ENCODE measurements around the gene UNC5CL.
"Not testable (repeated sequence)": the region's sequence is repeated elsewhere in the genome, so short reads cannot be mapped to it uniquely, and the experiment has no call there.

The UNC5CL gene

DNA sequence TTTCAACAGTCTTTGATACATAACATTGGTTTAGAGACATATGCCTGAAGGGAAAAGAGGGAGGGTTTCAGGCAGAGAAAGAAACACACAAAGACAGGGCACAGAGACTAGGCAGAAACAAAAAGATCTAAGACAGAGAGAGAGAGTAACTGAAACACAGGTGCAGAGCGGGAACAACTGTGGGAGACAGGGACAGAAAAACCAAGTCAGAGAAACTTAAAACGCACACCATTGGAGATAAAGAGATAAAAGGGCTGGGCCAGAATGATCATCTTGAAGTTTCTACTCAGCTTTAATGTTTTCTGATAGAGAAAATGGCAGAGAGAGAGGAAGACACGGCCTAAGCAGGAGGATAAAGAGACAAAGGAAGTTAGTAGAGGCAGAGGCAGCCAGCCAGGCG is 11.8 kb downstream of the UNC5CL start:
- Histone ChIP-seq H3K9me3 (ENCODE audit: low read length) (no peaks in the 10 kb centered on the region), H3K4me1 (ENCODE audit: insufficient read depth, low read length) (peaks cover 6% of the 10 kb centered on the region), H3K27me3 (ENCODE audit: insufficient read depth, low read length) (no peaks in the 10 kb centered on the region), H3K4me3 (ENCODE audit: low read length) (peak overlapping the region; percentile 50), H2AFZ (ENCODE audit: low read depth, low read length) (peak overlapping the region; percentile 89), H3K36me3 (ENCODE audit: insufficient read depth, low read length) (no peaks in the 10 kb centered on the region)

- peaks cover 6% of the 10 kb centered on the region for H3K4me1 ChIP-seq (ENCODE audit: insufficient read depth, low read length)
- H3K36me3 ChIP-seq (ENCODE audit: insufficient read depth, low read length) = no peaks in the 10 kb centered on the region
- H3K27me3 ChIP-seq (ENCODE audit: insufficient read depth, low read length) = no peaks in the 10 kb centered on the region
- H3K4me3 ChIP-seq (ENCODE audit: low read length) = no peak overlapping the region
- H3K9me3 ChIP-seq (ENCODE audit: low read length) = no peaks in the 10 kb centered on the region
- no peak overlapping the region for H2AFZ ChIP-seq (ENCODE audit: low read depth, low read length)
Observed at GRCh38 chr6:41025966-41026530, 13.0 kb downstream of the UNC5CL start.

DNA sequence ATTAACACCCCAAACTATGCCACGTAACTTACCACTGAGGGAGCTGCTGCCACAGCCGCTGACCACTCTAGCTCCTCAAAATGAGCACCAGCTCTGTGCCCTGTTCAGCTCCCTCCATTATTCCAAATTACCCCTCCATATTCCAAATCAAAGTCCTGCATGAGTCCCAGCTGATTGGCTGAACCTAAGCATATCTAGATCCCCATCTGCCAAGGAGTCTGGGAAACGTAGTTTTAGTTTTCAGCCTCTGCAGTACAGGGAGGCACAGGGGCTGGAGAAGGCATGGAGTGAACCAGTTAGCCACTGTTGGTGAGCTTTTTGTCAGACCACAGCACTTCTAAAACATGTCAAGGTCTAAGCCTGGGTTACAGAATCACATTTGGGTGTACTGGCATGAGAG is 15.9 kb downstream of the UNC5CL start:
- Histone ChIP-seq H3K27me3 (ENCODE audit: insufficient read depth, low read length) (no peaks in the 10 kb centered on the region), H2AFZ (ENCODE audit: low read depth, low read length) (no peak overlapping the region), H3K4me1 (ENCODE audit: insufficient read depth, low read length) (peaks cover 6% of the 10 kb centered on the region), H3K36me3 (ENCODE audit: insufficient read depth, low read length) (no peaks in the 10 kb centered on the region), H3K9me3 (ENCODE audit: low read length) (no peaks in the 10 kb centered on the region), H3K4me3 (ENCODE audit: low read length) (no peak overlapping the region)

- Histone ChIP-seq H3K36me3 (ENCODE audit: insufficient read depth, low read length) (no peaks in the 10 kb centered on the region), H2AFZ (ENCODE audit: low read depth, low read length) (no peak overlapping the region), H3K4me1 (ENCODE audit: insufficient read depth, low read length) (peaks cover 4% of the 10 kb centered on the region), H3K27me3 (ENCODE audit: insufficient read depth, low read length) (no peaks in the 10 kb centered on the region), H3K9me3 (ENCODE audit: low read length) (no peaks in the 10 kb centered on the region), H3K4me3 (ENCODE audit: low read length) (no peak overlapping the region)
Observed at GRCh38 chr6:41022294-41022693, 16.7 kb downstream of the UNC5CL start.

DNA sequence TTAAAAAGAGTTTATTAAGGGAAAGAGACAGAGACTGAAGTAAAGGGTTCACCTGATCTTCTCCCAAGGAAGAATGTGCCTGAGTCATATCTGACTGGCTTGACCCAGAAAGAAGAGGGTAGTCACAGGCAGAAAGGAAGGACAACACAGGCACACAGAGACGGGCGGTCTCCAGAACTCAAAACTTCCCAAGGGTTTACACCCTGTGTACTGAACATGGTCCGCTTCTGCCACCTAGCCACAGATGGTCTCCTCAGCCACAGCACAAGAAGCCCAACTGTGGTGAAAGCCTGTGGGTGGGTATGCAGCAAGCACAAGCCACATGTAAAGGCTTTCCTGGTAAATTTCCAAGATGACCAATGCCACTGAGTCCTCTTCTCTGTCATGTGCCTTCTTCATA is 17.2 kb downstream of the UNC5CL start:
- no peaks in the 10 kb centered on the region for H3K4me1 ChIP-seq (ENCODE audit: insufficient read depth, low read length)
- no peaks in the 10 kb centered on the region for H3K36me3 ChIP-seq (ENCODE audit: insufficient read depth, low read length)
- H2AFZ ChIP-seq (ENCODE audit: low read depth, low read length) = no peak overlapping the region
- no peaks in the 10 kb centered on the region for H3K9me3 ChIP-seq (ENCODE audit: low read length)
- H3K4me3 ChIP-seq (ENCODE audit: low read length) = no peak overlapping the region
- no peaks in the 10 kb centered on the region for H3K27me3 ChIP-seq (ENCODE audit: insufficient read depth, low read length)

GRCh38 chr6:41017663-41018062 is 21.4 kb downstream of the UNC5CL start:
- Histone ChIP-seq H3K4me1 (ENCODE audit: insufficient read depth, low read length) (no peaks in the 10 kb centered on the region), H3K27me3 (ENCODE audit: insufficient read depth, low read length) (no peaks in the 10 kb centered on the region), H2AFZ (ENCODE audit: low read depth, low read length) (no peak overlapping the region), H3K9me3 (ENCODE audit: low read length) (no peaks in the 10 kb centered on the region), H3K36me3 (ENCODE audit: insufficient read depth, low read length) (no peaks in the 10 kb centered on the region), H3K4me3 (ENCODE audit: low read length) (no peak overlapping the region)

DNA sequence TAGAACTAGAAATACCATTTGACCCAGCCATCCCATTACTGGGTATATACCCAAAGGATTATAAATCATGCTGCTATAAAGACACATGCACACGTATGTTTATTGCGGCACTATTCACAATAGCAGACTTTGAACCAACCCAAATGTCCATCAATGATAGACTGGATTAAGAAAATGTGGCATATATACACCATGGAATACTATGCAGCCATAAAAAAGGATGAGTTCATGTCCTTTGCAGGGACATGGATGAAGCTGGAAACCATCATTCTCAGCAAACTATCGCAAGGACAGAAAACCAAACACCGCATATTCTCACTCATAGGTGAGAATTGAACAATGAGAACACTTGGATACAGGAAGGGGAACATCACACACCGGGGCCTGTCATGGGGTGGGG is 23.2 kb downstream of the UNC5CL start:
- H2AFZ ChIP-seq (ENCODE audit: low read depth, low read length); H3K27me3 ChIP-seq (ENCODE audit: insufficient read depth, low read length); H3K4me1 ChIP-seq (ENCODE audit: insufficient read depth, low read length); H3K36me3 ChIP-seq (ENCODE audit: insufficient read depth, low read length); H3K9me3 ChIP-seq (ENCODE audit: low read length); H3K4me3 ChIP-seq (ENCODE audit: low read length): not testable (repeated sequence)

DNA sequence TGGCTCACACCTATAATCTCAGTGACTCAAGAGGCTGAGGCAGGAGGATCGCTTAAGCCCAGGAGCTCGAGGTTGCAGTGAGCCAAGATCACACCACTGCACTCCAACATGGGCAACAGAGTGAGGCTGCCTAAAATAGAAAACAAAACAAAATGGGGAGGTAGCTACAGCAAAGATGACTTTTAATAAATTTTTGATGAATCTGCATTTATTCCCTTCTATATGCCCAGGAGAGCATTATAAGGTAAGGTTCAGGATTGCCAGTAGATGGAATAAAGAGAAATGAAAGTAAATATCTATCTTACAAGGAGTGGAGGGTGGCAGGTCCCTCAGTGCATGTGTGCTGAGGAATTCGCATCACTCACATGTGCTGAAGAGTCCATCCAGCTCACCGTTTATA is 24.2 kb downstream of the UNC5CL start:
- Histone ChIP-seq H3K27me3 (ENCODE audit: insufficient read depth, low read length) (no peaks in the 10 kb centered on the region), H3K9me3 (ENCODE audit: low read length) (no peaks in the 10 kb centered on the region), H3K36me3 (ENCODE audit: insufficient read depth, low read length) (no peaks in the 10 kb centered on the region), H2AFZ (ENCODE audit: low read depth, low read length) (no peak overlapping the region), H3K4me3 (ENCODE audit: low read length) (no peak overlapping the region), H3K4me1 (ENCODE audit: insufficient read depth, low read length) (no peaks in the 10 kb centered on the region)

GRCh38 chr6:41013466-41014153 is 25.4 kb downstream of the UNC5CL start:
- Histone ChIP-seq H3K36me3 (ENCODE audit: insufficient read depth, low read length) (no peaks in the 10 kb centered on the region), H3K4me3 (ENCODE audit: low read length) (no peak overlapping the region), H3K9me3 (ENCODE audit: low read length) (no peaks in the 10 kb centered on the region), H2AFZ (ENCODE audit: low read depth, low read length) (no peak overlapping the region), H3K4me1 (ENCODE audit: insufficient read depth, low read length) (no peaks in the 10 kb centered on the region), H3K27me3 (ENCODE audit: insufficient read depth, low read length) (no peaks in the 10 kb centered on the region)

DNA sequence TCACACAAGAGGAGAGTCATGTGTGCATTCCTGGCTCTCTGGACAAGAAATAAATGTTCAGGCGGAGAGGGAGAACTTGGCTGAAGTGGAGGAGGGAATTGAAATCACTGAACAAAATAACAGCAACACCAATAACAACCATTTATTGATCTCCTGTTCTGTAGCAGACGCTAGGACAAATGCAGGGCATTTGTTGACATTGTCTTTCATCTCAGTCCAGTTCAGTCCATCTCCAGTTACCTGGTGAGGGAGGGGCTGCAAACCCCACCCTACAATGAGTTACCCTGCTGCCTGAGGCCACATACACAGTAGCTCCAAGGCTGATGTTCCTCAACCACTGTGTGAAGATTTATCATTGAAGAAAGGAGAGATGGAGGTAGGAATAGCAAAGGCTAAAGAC is 27.3 kb downstream of the UNC5CL start:
- Histone ChIP-seq H3K4me1 (ENCODE audit: insufficient read depth, low read length) (no peaks in the 10 kb centered on the region), H3K36me3 (ENCODE audit: insufficient read depth, low read length) (no peaks in the 10 kb centered on the region), H3K9me3 (ENCODE audit: low read length) (no peaks in the 10 kb centered on the region), H2AFZ (ENCODE audit: low read depth, low read length) (no peak overlapping the region), H3K27me3 (ENCODE audit: insufficient read depth, low read length) (no peaks in the 10 kb centered on the region), H3K4me3 (ENCODE audit: low read length) (no peak overlapping the region)

DNA sequence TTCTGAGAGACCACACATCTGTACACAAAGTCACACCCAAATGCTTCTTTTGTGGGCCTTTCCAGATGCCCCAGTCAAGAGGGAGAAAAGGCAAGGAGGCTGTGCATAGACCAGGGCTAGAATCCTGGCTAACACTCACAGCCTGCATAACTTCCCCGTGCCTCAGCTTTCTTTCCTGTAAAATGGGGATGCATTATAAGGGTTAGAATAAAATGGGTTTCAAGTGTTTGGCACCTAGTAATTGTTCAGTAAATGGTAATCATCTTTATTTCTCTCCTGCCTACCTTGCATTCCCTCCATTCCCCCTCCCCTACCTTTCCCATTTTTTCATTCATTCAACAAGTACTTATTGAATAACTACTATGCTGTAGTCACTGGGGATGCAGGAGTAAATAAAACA is 29.4 kb downstream of the UNC5CL start:
- H2AFZ ChIP-seq (ENCODE audit: low read depth, low read length) = no peak overlapping the region
- no peaks in the 10 kb centered on the region for H3K4me1 ChIP-seq (ENCODE audit: insufficient read depth, low read length)
- H3K9me3 ChIP-seq (ENCODE audit: low read length) = no peaks in the 10 kb centered on the region
- H3K4me3 ChIP-seq (ENCODE audit: low read length) = no peak overlapping the region
- H3K27me3 ChIP-seq (ENCODE audit: insufficient read depth, low read length) = no peaks in the 10 kb centered on the region
- H3K36me3 ChIP-seq (ENCODE audit: insufficient read depth, low read length) = no peaks in the 10 kb centered on the region

- no peak overlapping the region for H3K4me3 ChIP-seq (ENCODE audit: low read length)
- H3K27me3 ChIP-seq (ENCODE audit: insufficient read depth, low read length) = no peaks in the 10 kb centered on the region
- H2AFZ ChIP-seq (ENCODE audit: low read depth, low read length) = no peak overlapping the region
- H3K9me3 ChIP-seq (ENCODE audit: low read length) = no peaks in the 10 kb centered on the region
- no peaks in the 10 kb centered on the region for H3K36me3 ChIP-seq (ENCODE audit: insufficient read depth, low read length)
- no peaks in the 10 kb centered on the region for H3K4me1 ChIP-seq (ENCODE audit: insufficient read depth, low read length)
Observed at GRCh38 chr6:41008011-41008410, 31.0 kb downstream of the UNC5CL start.

- not testable (repeated sequence) for H3K4me3 ChIP-seq (ENCODE audit: low read length); H2AFZ ChIP-seq (ENCODE audit: low read depth, low read length); H3K9me3 ChIP-seq (ENCODE audit: low read length); H3K36me3 ChIP-seq (ENCODE audit: insufficient read depth, low read length); H3K4me1 ChIP-seq (ENCODE audit: insufficient read depth, low read length); H3K27me3 ChIP-seq (ENCODE audit: insufficient read depth, low read length)
Observed at GRCh38 chr6:41006980-41007379, 32.0 kb downstream of the UNC5CL start.

GRCh38 chr6:41006217-41006616 is 32.8 kb downstream of the UNC5CL start:
- not testable (repeated sequence) for H3K4me3 ChIP-seq (ENCODE audit: low read length); H3K9me3 ChIP-seq (ENCODE audit: low read length); H2AFZ ChIP-seq (ENCODE audit: low read depth, low read length); H3K36me3 ChIP-seq (ENCODE audit: insufficient read depth, low read length); H3K4me1 ChIP-seq (ENCODE audit: insufficient read depth, low read length); H3K27me3 ChIP-seq (ENCODE audit: insufficient read depth, low read length)
